ENCODE results near the gene GPRC5A. TPM values are rescaled to one million over a fixed set of nuclear protein-coding genes. Genes with fewer than 3 reads are reported as not detected.
A peak's percentile ranks its signal among the peaks of the same experiment; 100 is the strongest.

Gene GPRC5A
- total and polyA plus RNA-seq, 2 of the 13 experiments (the other 11 are each of a cell fraction or from before 2014, with no cell fraction given): 0.27 to 3.0 TPM

DNA sequence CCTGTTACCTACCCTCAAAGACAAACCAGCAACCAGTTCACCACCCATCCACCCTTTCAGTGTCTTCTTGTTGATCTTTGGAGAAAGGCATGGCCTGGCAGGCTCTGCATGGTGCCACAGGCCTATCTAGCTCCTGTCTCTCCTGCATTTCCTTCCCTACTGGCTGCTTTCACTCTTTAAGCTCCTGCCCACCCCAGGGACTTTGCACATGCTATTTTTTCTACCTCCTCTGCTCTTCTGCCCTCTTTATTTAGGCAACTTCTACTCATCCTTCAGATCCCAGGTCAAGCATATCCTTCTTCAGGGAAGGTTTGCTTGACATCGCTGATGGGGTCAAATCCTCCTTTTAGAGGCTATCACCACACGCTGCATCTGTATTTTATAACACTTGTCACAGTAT is 27.1 kb upstream of the GPRC5A start (continued):
- TF ChIP-seq, protein P1, sequence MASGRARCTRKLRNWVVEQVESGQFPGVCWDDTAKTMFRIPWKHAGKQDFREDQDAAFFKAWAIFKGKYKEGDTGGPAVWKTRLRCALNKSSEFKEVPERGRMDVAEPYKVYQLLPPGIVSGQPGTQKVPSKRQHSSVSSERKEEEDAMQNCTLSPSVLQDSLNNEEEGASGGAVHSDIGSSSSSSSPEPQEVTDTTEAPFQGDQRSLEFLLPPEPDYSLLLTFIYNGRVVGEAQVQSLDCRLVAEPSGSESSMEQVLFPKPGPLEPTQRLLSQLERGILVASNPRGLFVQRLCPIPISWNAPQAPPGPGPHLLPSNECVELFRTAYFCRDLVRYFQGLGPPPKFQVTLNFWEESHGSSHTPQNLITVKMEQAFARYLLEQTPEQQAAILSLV (CRISPR knock-in tag; IDR thresholded peaks at IDR 0.05; ENCODE audit: borderline replicate concordance): no peak
- TF ChIP-seq, protein P2, sequence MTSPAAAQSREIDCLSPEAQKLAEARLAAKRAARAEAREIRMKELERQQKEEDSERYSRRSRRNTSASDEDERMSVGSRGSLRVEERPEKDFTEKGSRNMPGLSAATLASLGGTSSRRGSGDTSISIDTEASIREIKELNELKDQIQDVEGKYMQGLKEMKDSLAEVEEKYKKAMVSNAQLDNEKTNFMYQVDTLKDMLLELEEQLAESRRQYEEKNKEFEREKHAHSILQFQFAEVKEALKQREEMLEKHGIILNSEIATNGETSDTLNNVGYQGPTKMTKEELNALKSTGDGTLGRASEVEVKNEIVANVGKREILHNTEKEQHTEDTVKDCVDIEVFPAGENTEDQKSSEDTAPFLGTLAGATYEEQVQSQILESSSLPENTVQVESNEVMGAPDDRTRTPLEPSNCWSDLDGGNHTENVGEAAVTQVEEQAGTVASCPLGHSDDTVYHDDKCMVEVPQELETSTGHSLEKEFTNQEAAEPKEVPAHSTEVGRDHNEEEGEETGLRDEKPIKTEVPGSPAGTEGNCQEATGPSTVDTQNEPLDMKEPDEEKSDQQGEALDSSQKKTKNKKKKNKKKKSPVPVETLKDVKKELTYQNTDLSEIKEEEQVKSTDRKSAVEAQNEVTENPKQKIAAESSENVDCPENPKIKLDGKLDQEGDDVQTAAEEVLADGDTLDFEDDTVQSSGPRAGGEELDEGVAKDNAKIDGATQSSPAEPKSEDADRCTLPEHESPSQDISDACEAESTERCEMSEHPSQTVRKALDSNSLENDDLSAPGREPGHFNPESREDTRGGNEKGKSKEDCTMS (CRISPR knock-in tag; conservative IDR thresholded peaks at IDR 0.05): no peak

DNA sequence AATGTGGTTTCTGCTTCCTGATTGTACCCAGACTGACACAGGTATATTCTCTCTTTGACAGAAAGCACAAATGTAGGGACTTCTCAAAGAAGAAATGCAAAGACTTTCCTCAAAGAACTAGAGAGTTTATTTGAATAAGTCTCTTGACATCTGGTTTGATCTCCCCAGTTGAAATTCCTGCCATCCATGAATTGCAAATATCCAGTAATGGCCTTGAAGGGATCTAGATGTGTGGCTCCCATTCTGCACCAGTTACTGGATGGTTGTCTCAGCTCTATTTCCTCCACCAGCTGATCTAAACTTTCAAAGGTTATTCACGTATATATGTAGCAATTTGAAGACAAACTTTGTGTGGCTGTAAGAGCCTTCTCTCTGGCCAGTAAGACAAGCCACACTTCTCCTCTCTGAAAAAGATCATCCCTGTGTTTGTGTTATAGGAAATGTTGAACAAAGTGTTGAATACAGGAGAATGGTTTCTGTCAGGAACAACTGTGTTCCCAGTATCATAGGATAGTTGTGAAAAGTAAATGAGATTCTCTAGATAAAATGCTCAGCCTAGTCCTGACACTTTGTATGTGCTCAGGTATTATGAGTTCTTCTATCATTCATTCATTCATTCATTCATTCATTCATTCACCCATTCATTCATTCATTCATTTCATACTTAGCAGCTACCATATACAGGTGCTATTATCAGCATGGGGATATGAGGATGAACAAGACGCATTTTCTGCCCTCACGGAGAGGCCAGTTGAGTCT is 22.7 kb upstream of the GPRC5A start:
- H3K9me3 ChIP-seq (ENCODE audit: low read length): no peaks in the 10 kb centered on the region
- CTCF ChIA-PET (ENCODE audit: low intra/inter-chr PET ratio, low total read pairs): no interaction called here
- no TSS peak for BruUV-seq (replicated peaks)
- H3K4me1 ChIP-seq (ENCODE audit: insufficient read depth, low read length): peaks cover 17% of the 10 kb centered on the region
- no peak overlapping the region for H3K4me2 ChIP-seq (ENCODE audit: low read depth, low read length)
- DNase-seq (ENCODE audit: low spot score) (no peak), ATAC-seq (no peak), FAIRE-seq (no peak)
- 81% methylated on average over 3 of the region's 3 CpGs for WGBS (ENCODE audit: low lambda C conversion rate)
- H3K79me2 ChIP-seq (ENCODE audit: insufficient read depth, low read length): no peaks in the 10 kb centered on the region
- no peak overlapping the region for H3K27ac ChIP-seq (ENCODE audit: extremely low read length, insufficient read depth, low read length)
- TF ChIP-seq ZNF24 (IDR thresholded peaks at IDR 0.05): 0 out of 2 replicates have a peak, but pooled peaks have one; percentile 75
- TF ChIP-seq, protein P3, sequence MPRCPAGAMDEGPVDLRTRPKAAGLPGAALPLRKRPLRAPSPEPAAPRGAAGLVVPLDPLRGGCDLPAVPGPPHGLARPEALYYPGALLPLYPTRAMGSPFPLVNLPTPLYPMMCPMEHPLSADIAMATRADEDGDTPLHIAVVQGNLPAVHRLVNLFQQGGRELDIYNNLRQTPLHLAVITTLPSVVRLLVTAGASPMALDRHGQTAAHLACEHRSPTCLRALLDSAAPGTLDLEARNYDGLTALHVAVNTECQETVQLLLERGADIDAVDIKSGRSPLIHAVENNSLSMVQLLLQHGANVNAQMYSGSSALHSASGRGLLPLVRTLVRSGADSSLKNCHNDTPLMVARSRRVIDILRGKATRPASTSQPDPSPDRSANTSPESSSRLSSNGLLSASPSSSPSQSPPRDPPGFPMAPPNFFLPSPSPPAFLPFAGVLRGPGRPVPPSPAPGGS (CRISPR knock-in tag; IDR thresholded peaks at IDR 0.05): no peak
- no peak overlapping the region for H3K9ac ChIP-seq (ENCODE audit: insufficient read depth, low read depth, low read length)
- no peak overlapping the region for H2AFZ ChIP-seq (ENCODE audit: low read length)
- no peaks in the 10 kb centered on the region for H3K36me3 ChIP-seq (replicated peaks in 1 of 2; ENCODE audit: control insufficient read depth in 1 of 2, insufficient read depth in 2 of 2, low read length in 2 of 2)
- intact Hi-C loops (cut with micrococcal nuclease; ENCODE audit: unreplicated experiment) (no loop called here), in situ Hi-C loops (cut with HindIII; ENCODE audit: extremely low pct_ligation_motif_present, low pct_unique_long_range_greater_than_20kb) (no loop called here)
- no peak overlapping the region for H3K4me3 ChIP-seq (replicated peaks in 1 of 3; ENCODE audit: insufficient read depth in 1 of 3, low read depth in 2 of 3, low read length in 3 of 3)
- no peaks in the 10 kb centered on the region; a peak in 1 of 5 replicates for H3K27me3 ChIP-seq (ENCODE audit: control insufficient read depth in 1 of 2, insufficient read depth in 2 of 2, low read length in 2 of 2)
- POLR2A ChIA-PET: no interaction called here
- no peaks in the 10 kb centered on the region for H4K20me1 ChIP-seq (ENCODE audit: insufficient read depth, low read length)
